Vagina (tissue), 2 donors: ENCODE data around the gene MPI.

ENCODE experiments used
- POLR2A ChIP-seq, 2 donors: fragments of 450-650 bp; IDR thresholded peaks; one replicate each; pipeline ENCODE4 v1.6.1; 2017; ENCODE audit warnings: antibody characterized with exemption in 2 of 2, mild to moderate bottlenecking in 2 of 2, moderate library complexity in 2 of 2
- TF ChIP-seq, protein P1 (sequence below), 3 experiments: fragments of 450-650 bp in 2 of 3; fragments of 200-600 bp in 1 of 3; sonication (generic) in 1 of 3; IDR thresholded peaks; one replicate each; pipeline ENCODE4 v1.5.1; 2017 to 2019; ENCODE audit warnings: antibody characterized with exemption in 3 of 3, mild to moderate bottlenecking in 2 of 3, moderate library complexity in 2 of 3

DNA sequence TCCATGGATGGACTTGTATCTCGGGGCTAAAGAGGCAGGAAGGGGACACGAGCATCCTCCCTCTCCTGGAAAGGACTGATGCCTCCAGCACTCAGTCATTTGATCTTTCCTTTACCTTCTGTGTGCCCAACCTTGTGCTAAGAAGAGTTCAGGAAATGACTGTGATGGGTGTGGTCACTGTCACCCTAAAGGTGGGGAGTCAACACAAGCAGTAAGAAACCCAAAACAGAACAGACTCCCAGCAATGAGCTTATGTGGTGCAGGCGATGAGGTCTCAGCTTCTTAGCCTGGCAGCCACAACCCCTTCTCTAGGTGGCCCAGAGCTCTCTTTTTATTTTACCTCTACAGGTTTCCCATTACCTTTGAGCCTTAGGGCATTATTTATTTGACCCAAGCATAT is 3.8 kb downstream of the MPI start:
- no peak for TF ChIP-seq POLR2A (IDR thresholded peaks at IDR 0.05)
- TF ChIP-seq, protein P1, sequence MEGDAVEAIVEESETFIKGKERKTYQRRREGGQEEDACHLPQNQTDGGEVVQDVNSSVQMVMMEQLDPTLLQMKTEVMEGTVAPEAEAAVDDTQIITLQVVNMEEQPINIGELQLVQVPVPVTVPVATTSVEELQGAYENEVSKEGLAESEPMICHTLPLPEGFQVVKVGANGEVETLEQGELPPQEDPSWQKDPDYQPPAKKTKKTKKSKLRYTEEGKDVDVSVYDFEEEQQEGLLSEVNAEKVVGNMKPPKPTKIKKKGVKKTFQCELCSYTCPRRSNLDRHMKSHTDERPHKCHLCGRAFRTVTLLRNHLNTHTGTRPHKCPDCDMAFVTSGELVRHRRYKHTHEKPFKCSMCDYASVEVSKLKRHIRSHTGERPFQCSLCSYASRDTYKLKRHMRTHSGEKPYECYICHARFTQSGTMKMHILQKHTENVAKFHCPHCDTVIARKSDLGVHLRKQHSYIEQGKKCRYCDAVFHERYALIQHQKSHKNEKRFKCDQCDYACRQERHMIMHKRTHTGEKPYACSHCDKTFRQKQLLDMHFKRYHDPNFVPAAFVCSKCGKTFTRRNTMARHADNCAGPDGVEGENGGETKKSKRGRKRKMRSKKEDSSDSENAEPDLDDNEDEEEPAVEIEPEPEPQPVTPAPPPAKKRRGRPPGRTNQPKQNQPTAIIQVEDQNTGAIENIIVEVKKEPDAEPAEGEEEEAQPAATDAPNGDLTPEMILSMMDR (IDR thresholded peaks at IDR 0.05), result no peak
